ENCODE results near the gene SPG7. TPM values are rescaled to one million over a fixed set of nuclear protein-coding genes. Genes with fewer than 3 reads are reported as not detected.

SPG7 gene
- total and polyA plus RNA-seq, 9 of the 15 experiments (the other 6 are each of a cell fraction or from before 2014, with no cell fraction given), result 5.8 to 89.1 (median 49.4) TPM

- TF ChIP-seq NFIC (IDR thresholded peaks at IDR 0.05) (peak; percentile 72), BCLAF1 (IDR thresholded peaks at IDR 0.05; ENCODE audit: borderline replicate concordance in 1 of 2, control insufficient read depth in 1 of 2, low read depth in 2 of 2, low read length in 1 of 2) (no peak), MXD1 (CRISPR knock-in tag; IDR thresholded peaks at IDR 0.05; ENCODE audit: borderline replicate concordance, poor library complexity, severe bottlenecking) (peak; percentile 2), RFX1 (IDR thresholded peaks at IDR 0.05) (no peak), E2F1 (CRISPR knock-in tag; IDR thresholded peaks at IDR 0.05) (peak; percentile 70), NEUROD1 (IDR thresholded peaks at IDR 0.05; ENCODE audit: borderline replicate concordance, low read depth, low read length, partially characterized antibody) (peak; percentile 16), DEAF1 (CRISPR knock-in tag; IDR thresholded peaks at IDR 0.05) (no peak), ZMIZ1 (IDR thresholded peaks at IDR 0.05; ENCODE audit: low read depth in 2 of 2, low read length in 2 of 2) (peak in 1 of 2 experiments; percentile 80; a peak in 2 of 4 replicates), FOXP4 (CRISPR knock-in tag; IDR thresholded peaks at IDR 0.05; ENCODE audit: borderline replicate concordance) (peak; percentile 72; the same call in 1 of the 2 replicates)
These were observed 52.4 kb downstream of the SPG7 start, which contains the start of gene RPL13 (continued) for GRCh38 chr16:89560378-89561141.
